HG03520 (cell line): ENCODE measurements around the gene ISG20L2.

Experiments used
- ATAC-seq: cut with Tn5 transposase; IDR thresholded peaks from one replicate; pipeline ENCODE4 v1.9.1; 2021; ENCODE audit warnings: mild to moderate bottlenecking, moderate library complexity; ENCODE audit not compliant: unreplicated experiment

The ISG20L2 gene

DNA sequence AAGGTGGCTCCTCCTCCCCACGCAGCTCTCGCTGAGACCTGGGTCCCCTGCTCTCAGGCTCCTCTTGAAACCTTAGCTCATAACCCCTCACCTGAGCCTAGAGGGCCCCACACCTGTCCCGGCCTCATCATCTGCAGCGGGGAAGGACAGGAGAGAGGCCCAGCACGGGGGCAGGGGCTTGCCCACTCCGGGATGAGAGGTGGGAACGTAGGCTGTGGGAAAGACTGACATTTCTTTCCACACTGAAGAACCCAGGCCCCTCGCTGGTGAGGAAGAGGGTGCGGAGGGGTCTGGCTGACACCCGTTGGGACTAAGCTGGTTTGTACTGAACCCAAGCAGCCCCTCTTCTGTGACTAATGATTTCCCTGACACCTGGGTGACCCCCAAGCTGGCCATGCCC lies 37.4 kb downstream of the ISG20L2 start:
- no peak for ATAC-seq

DNA sequence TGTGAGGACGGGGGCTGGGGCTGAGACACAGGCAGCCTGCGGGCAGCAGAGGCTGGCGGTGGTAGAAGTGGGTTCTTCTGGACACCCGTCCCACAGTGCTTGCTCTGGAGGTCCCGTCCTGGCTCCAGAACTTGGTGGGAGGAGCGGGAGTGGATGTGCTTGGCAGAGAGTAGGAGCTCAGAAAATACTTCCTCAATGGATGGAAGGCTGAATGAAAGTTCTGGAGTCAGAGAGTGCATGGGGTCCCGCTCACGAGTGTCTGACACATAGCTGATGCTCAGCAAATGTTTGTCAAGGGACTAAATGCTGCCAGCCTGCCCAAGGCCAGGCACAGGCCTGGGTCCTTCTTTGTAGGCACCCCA lies 37.9 kb downstream of the ISG20L2 start:
- ATAC-seq: no peak

DNA sequence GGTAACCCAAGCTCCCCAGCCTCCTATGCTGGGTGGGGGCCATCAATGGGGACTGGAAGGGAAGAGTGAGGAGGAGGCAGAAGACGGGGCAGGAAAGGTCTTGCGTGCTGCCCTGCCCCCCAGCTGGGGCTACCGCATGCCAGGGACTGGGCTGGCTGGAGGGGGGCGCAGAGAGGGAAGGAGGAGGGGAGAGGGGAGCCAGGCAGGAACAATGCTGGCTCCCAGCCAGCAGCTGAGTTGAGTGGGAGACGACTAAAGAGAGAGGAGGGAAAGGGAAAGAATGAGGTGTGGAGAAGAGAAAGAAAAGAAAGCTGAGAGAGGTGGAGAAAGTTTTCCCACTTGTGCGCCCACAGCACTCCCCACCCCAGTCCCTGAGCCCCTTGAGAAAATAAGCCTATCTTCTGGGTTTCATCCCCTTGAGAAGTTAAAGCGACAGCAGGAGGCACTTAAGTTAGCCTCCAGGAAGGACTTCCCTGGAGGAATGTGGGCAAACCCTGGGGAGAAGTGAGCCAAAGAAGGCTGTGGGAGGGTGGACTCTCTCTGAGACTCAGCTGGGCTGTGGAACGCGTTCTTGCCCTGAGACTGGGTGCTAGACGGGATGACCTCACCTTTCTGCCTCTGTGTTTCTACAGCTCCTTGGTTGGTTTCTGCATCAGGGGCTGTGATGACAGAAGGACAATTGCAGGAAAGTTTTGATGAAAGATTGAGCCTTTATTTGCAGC lies 38.5 kb downstream of the ISG20L2 start:
- no peak for ATAC-seq

DNA sequence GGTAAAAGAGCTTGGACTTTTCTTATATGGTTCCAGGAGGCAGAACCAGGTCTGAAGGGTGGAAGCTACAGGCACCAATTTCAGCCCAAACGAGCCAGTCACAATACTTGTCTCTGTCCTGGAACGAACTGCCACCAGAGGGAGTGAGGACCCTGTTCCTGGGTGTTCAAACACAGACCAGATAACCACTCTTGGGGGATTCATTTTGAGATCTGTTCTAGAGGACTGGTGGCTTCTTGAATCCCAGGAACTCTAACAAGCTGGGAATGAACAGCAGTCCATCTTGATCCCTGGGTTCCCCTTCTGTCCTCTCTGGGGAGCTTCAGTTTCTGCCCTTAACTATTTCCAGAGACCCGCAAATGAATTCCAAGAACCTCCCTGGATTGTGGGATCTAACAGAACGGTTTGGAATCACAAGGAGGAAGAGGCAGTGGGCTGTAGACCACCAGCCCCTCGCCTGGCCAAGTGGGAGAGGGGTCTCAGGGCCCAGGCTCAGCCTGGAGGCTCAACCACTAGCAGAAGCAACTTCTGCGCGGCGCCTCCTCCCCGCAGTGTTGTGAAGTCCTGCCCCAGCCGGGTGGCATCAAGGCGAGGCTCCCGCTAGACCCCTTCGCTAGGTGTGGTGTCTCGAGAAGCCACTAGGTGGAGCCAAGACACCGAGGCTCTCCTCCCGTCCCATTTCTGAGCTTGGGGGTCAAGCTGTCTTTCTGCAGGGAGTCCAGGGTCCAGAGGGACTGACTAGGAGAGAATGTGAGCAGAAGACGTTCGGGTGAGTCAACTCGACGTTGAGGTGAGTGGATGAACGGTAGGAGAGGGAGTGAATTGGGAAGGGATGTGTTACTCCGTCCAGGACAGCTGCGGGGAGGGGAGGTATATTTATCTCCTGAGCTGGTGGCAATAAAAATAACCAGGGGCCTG lies 39.3 kb downstream of the ISG20L2 start:
- ATAC-seq: no peak

DNA sequence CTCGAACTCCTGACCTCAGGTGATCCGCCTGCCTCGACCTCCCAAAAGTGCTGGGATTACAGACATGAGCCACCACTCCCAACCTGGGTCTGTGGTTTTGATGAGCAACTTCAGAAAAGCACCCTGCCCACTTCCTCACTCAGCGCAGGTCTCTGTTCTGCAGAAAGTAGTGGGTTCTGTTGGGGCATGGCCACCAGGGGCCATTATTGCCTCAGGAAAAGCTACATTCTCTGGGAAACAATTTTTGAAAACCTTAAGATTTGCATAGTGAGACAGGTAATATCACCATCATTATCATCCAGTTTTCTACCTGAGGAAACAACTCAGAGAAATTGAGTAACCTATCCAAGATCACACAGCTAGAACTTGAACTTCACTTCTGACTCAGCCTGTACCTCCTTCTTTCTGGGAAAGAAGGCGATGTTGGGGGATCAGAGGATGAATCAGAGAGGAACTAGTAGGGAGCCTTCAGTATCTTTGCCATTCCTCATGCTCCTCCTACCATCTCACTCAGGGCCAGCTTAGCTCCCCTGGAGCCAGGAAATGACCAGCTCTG lies 44.3 kb downstream of the ISG20L2 start:
- ATAC-seq: no peak

DNA sequence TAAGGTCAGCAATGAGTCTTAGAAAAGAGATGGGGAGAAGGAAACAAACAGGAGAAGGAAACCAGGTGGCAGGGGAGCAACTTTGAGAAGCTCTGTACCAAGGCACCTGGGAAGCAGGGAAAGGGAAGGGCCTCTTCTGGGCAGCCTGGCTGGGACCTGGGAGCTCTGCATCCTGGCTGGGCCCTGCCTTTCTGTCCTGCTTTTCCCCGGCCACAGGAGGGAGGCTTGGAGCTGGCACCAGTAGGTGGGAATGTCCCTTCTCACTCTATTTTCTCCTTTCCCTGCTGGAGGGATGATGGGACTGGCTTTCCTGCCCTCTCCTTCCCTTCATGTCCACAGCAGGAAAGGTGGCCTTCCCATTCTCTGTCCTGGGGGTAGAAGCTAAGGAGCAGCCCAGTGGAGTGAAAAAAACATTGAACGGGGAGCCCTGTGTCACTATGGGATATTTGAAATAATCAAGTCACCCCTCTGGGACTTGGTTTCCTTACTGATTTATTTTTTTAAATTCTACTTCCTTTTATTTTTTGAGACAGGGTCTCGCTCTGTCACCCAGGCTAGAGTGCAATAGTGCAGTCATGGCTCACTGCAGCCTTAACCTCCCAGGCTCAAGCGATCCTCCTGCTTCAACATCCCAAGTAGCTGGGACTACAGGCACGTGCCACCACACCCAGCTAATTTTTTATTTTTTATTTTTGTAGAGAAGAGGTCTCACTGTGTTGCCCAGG lies 46.2 kb downstream of the ISG20L2 start:
- ATAC-seq: no peak

DNA sequence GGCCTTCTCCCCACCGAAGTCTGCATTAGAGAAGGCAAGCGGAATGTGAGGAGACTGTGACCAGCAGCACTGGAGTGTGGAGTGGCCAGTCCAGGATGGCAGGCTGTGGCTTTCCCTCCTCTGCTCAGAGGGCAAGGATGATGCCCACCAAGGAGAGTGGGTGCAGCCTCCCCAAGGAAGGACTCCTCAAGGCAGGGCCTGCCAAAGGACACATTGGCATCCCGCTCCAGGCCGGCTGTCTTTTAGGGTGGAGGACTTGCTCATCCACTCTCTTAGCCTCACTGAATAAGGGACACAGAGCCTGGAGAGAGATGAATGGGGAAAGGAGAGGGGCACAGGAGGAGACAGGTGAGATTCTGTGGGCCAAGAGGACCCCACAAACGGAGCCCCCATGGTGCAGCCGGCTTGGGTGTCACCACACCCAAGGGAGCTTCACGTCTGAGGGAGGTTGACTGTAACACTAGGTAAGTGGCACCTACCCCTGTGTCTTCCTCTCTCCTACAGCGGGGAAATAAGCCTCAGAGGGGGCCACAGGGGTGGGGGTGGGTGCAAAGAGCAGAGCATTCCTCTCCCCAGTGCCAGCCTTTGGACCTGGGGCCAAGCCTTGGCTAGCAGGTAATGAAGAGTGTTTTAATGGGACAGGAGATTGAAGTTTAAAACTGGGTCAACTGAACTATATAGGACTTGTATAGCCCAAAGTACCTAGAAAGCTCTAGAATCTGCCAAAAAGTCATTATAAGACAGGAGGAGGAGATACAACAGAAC lies 47.2 kb downstream of the ISG20L2 start:
- no peak for ATAC-seq

DNA sequence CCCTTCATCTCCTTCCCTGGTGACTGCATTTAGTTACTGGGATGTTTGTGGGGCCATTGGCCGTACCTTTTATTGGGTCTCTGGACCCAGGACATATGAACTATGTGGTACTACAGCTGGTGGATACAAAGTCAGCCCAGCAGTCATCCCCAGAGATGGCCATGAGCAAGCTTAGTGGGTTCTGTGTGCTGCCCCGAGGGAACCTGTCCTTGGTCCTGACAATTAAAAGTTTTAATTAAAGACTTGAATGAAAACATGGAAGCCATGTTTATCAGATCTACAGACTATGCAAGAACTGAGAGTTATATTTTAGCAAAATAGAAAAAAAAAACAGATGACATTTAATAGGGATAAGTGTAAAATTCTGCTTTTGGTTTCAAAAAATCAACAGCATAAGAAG lies 48.5 kb downstream of the ISG20L2 start:
- ATAC-seq: no peak

DNA sequence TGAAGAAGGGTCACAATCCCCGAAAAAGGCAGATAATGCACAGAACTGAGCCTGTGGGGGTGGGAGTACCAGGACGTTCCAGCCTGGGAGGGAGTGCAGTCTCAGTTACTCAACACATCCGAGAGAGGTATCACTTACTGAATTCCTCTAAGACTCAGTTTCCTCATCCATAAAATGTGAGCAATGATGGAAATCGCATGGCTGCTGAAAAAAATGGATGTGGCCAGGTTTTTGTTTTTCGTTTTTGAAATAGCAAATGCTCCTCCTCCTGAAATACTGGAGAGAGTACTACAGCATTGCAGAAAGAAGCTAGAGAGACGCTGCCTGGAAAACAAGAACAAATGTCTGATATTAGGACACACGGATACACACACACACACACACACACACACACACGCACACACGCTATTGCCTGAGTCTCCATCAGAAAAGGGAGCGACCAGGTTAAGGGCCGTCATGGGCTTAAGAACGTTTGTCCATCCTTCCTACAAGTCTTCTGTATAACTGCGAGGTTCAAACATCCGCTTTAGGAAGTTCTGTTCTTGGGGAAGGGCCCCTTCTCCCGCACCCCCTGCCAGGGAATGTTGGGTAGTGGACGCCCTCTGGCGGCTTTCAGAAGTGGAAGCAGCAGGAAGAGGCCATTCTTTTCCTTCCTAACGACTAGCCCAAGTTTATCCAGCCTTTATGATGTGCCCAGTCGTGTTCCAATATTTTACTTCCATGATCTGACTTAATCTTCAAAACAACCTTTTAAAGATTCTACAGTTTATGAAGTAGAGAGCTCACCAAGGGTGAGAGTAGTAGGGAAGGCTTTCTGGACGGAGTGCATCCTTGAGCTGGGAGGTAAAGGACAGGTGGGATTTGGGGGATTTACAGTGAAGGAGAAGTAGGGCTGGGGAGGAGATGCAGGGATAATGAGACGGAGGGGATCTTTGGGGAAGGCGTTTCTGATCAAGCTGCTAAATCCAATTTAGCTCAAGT lies 50.7 kb downstream of the ISG20L2 start:
- no peak for ATAC-seq

DNA sequence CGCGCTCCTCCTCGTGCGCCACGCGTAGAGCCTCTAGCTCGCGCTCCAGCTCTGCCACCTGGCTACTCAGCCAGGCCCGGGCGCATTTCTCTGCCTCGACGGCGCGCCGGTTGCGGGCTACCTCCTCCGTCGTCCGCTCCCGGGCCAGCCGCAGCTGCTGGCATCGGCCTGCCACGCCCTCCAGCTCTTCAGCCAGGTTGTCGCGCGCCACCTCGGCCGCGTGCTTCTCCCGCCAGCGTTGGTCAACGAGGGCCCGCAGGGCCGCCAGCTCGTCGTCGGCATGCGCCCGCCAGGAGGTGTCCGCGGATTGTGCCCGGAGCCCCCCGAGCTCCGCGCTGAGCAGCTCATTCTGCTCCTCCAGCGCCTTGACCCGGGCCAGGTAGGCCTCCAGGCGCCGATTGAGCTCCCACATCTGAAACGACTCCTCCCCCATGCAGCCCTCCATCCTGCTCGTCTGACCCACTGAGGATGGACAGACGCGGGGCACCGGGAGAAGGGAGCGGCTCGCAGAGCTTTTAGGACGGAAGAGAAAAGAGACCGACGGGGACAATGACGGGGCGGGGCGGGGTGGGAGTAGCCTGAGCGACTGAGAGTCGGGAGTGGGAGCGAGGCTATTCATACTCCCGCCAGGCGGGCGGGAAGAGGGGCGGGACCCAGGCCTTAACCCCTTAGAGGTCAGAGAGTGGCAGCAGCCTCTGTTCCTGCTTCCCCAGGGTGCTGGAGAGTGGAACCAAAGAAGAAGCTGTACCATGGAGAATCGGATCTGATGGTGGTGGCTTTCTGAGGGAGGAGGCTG lies 51.5 kb downstream of the ISG20L2 start, which contains the start of gene NES:
TSS of gene NES (minus strand) at position 588 of the 796 bp plus-strand sequence. CDS start at position 445, 143 bp downstream.
- no peak for ATAC-seq

DNA sequence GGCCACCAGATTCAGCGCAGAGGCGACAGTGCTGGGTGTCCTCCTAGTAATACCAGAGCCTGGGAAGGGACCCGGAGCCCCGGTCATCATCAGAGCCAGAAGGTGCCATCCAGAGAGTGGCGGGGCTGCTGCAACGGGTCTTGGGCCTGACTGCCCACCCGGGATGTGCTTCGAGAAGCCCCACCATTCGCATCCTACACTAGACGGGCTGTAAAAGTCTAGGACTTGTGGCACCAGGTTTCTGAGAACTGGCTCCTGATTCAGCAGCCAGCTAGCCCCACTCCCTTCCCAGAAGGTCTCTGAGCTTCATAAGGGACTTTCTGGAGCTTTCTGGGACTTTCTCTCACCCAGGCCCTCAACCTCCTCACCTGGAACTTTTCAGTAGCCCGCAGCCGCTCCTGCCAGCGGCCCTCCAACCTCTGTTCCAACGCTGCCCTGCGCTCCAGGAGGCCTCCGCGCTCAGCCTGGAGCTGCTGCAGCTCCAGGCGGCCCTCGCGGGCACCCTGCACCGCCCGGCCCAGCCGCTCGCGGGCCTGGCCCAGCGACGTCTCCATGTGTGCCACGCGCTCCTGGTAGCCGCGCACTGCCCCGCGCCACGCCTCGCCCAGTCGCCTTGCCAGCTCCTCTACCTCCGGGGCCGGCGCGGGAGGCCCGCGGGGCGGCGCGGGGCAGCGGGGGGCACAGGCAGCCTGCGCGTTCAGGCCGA lies 52.3 kb downstream of the ISG20L2 start:
- ATAC-seq: no peak

DNA sequence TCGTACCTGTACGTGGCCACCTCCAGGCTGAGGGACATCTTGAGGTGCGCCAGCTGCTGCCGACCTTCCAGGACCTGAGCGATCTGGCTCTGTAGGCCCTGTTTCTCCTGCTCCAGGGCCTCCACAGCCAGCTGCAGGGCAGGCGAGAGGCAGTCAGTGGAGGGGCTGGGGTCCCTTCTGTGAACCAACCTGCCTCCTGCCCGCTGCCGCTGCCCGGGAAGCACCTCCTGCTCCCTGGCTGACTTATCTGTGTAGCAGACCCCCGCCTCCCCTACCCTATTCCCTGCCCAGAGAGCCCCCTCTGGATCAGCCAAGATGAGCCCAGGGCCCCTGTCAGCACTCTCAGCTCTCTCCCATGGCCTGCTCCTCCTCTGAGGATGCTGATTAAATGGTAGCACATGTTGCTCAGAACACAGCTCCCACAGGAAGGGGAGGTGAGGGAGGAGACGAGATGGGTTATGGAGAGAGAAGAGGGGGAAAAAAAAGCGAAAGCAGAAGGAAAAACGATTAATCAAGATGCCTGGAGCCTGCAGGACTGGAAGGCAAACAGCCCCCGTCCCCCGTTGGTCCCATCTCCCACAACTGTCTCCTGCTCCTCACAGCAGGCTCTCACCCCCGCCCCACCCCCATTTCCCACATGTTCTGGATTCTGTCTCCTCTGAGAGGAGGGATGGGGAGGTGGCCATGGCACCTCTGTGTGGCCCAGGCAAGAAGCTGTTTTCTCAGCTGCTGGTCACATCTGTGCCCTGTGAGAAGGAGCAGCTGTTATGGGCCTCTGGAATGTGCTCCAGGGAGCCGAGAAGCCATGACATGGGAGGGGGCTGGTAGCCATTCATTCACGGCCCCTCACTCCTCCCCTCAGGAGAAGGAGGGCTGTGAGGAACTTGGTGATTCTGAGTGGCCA lies 53.1 kb downstream of the ISG20L2 start:
- ATAC-seq: no peak

DNA sequence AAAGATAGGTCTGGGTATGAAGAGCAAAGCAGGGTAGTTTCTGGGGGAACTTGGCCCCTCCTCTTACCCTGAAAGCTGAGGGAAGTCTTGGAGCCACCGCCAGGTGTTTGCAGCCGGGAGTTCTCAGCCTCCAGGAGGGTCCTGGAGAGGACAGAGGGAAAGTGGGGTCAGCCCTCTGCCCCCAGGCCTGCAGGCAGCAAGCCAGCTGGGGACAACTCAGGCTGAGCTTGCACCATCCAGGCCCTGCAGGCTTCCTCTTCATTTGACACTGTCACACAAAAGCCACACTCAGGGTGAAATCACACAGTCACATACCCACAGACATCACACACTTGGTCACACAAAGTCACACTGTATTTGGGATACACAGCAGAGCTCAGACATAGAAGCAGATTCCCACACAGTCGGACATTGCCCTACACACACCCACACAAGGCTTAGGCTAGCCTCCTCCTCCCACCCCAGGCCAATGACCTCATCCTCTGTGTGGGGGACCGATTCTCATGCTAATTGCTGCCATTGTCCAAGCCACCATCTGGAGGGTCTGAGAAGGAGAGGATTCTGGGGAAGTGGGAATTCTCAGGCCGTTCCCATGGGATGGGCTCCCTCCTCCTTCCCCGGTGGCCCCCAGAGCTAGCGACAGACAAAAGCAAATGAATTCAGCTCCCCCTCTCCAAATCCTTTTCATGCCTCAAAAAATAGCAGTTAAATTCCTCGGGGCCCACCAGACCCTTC lies 55.0 kb downstream of the ISG20L2 start:
- no peak for ATAC-seq
